Renal pelvis (tissue), 4 donors: ENCODE measurements around the gene BAZ1A. TPM values are rescaled to one million over a fixed set of nuclear protein-coding genes. Genes with fewer than 3 reads are reported as not detected.
A peak's percentile ranks its signal among the peaks of the same experiment; 100 is the strongest.
"Not testable (repeated sequence)": the region's sequence is repeated elsewhere in the genome, so short reads cannot be mapped to it uniquely, and the experiment has no call there.

Experiments
- DNase-seq: peaks from one replicate; pipeline ENCODE4 v3.0.0-alpha.2; 2013
- polyA plus RNA-seq, 3 donors: library from polyadenylated mRNA; unstranded; fragments of 120-200 nt; gene quantifications; one replicate each; pipeline ENCODE4 v1.2.1, GENCODE V29; 2013; ENCODE audit not compliant: insufficient read length in 3 of 3

The BAZ1A gene
- polyA plus RNA-seq, 3 donors: 23.7 to 34.8 (median 27.6) TPM

GRCh38 chr14:34865889-34866574, 9.1 kb downstream of the BAZ1A start:
- no peak for DNase-seq

DNA sequence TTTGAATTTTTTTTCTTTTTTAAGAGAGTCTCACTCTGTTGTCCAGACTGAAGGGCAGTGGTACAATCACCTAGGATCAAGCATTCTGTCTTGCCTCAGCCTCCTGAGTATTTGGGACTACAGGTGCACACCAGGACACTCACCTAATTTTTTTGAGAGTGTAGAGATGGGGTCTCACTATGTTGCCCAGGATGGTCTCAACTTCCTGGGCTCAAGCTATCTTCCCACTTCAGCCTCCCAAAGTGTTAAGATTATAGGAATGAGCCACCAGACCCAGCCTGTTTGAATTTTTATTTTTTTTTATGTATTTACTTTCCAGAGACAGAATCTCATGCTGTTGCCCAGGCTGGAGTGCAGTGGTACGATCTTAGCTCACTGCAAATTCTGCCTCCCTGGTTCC, 11.3 kb downstream of the BAZ1A start:
- no peak for DNase-seq

- DNase-seq: no peak
Observed at GRCh38 chr14:34858765-34859164, 16.4 kb downstream of the BAZ1A start.

DNA sequence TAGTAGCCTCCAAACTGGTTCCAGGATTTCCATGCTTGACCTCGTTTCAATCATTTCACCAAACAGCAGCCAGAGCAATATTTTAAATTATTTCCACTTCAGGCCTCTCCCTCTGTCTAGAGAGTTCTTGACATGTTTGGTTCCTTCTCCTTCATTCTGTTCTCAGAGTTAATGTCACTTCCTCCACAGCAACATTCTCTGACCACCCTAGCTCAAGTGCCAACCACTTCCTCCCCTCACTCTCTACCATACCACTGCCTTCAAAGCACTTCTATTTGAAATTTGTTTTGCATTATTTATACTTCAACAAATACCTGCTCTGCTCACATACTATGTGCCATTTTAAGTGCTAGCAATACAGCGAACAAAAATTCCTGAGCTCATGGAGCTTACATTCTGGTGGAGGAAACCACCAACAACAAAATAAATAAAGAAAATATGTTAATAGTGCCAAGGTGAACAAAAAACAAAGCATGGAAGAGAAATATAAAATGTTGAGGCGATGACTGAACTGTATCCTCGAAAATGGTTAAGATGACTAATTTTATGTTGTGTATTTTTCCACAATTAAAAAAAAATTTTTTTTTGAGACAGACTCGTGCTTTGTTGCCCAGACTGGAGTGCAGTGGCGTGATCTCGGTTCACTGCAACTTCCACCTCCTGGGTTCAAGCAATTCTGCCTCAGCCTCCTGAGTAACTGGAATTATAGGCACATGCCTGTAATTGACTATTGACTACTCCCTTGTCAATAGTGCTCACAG, 17.3 kb downstream of the BAZ1A start:
- no peak for DNase-seq

- no peak for DNase-seq
Observed at GRCh38 chr14:34853041-34853440, 22.1 kb downstream of the BAZ1A start.

GRCh38 chr14:34851395-34851794, 23.8 kb downstream of the BAZ1A start:
- no peak for DNase-seq

- no peak for DNase-seq
Observed at GRCh38 chr14:34845869-34846268, 29.3 kb downstream of the BAZ1A start.

DNA sequence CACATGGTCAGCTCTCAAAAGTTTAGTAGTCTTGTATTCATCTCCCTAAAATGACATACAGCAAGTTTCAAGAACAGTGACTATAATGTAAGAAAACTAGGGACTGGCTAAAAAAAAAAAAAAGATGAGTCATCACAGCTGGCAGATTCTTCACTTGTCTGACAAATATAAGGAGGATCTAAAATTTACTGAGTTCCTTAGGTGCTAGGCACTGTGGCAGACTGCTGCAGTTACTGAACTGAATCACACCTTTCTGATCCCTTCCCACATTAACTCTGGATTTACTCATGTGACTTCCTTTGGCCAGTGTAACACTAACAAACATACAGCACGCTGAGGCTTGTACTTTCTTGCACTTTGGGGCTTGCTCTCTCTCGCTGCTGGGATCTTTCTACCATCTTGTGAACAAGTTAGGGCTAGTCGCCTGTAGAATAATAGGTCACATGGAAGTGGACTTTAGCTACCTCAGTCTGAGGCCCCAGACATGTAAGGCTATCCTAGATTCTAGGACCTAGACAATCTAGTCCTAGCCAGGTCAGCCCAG, 32.1 kb downstream of the BAZ1A start:
- DNase-seq: no peak

- DNase-seq: no peak
Observed at GRCh38 chr14:34837801-34838322, 37.3 kb downstream of the BAZ1A start.

GRCh38 chr14:34835312-34835711, 39.8 kb downstream of the BAZ1A start:
- no peak for DNase-seq

- DNase-seq: no peak
Observed at GRCh38 chr14:34833549-34834523, 41.3 kb downstream of the BAZ1A start.

GRCh38 chr14:34826661-34827060, 48.5 kb downstream of the BAZ1A start:
- no peak for DNase-seq

DNA sequence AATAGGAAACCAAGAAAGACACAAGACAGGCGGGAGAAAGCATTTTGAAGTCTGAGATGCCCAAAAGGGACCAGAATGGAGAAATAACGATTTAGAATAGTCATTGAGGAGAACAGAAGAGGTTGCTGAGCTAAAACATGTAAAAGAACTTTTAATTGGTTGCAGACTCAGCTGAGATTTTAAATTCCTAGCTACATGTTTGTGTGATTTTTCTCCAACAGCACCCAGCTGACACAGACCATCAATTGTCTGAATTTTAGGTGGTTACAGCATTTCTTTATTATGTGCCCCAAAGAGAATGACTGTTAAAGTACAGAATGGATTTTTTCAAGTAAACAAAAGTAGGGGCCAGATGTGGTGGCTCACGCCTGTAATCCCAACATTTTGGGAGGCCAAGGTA, 50.3 kb downstream of the BAZ1A start:
- no peak for DNase-seq

DNA sequence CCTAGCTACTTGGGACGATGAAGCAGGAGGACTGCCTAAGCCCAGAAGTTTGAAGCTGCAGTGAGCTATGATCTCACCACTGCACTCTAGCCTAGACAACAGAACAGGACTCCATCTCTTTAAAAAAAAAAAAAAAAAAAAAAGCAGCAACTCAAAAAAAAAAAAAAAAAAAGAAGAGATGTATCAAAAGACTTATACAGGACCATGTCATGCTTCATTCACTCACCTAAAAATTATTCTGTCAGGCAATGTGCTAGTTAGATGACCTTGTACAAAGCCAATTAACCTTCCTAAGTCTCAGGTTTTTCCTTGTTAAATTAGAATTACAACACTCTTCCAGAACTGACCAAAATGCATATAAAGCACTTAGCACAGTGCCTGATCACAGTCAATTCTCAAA, 50.9 kb downstream of the BAZ1A start:
- DNase-seq: no peak

DNA sequence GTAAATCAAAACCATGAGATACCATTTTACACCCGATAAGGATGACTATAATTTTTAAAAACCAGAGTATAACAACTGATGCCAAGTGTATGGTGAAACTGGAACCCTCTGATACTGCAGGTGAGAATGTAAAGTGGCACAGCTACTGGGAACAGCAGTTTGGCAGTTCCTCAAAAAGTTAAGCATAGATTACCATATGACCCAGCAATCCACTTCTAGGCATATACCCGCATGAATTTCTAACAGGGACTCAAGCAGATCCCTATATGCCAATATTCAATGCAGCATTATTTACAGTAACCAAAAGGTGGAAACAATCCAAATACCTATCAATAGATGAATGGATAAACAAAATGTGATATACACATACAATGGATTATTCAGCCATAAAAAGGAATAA, 57.4 kb downstream of the BAZ1A start:
- no peak for DNase-seq

- no peak for DNase-seq
Observed at GRCh38 chr14:34810028-34810427, 65.1 kb downstream of the BAZ1A start.

- no peak for DNase-seq
Observed at GRCh38 chr14:34806257-34806656, 68.9 kb downstream of the BAZ1A start.

DNA sequence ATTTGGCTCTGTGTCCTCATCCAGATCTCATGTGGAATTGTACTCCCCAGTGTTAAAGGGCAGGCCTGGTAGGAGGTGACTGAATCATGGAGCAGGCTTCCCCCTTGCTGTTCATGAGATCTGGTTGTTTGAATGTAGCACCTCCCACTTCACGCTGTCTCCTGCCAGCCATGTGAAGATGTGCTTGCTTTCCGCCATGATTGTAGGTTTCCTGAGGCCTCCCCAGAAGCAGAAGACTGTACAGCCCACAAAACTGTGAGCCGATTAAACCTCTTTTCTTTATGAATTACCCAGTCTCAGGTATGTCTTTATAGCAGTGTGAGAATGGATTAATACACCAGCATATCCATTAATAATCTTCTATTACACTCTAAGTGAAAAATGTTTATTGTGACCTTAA, 70.2 kb downstream of the BAZ1A start:
- DNase-seq: no peak

- DNase-seq: not testable (repeated sequence)
Observed at GRCh38 chr14:34798861-34799260, 76.3 kb downstream of the BAZ1A start.

GRCh38 chr14:34797747-34798583, 77.2 kb downstream of the BAZ1A start:
- no peak for DNase-seq

GRCh38 chr14:34796902-34797301, 78.3 kb downstream of the BAZ1A start:
- DNase-seq: peak; percentile 34
